Spleen (tissue), 7 donors: Measurements from ENCODE around the gene LGR6.

Source experiments
- CTCF ChIP-seq, 11 experiments: fragments of 200-600 bp in 7 of 11; fragments of 450-650 bp in 4 of 11; sonication (generic) in 4 of 11; IDR thresholded peaks in 8 of 11; conservative IDR thresholded peaks in 3 of 11; 1 replicate in 7 of 11; 2 replicates in 4 of 11; pipeline versions ENCODE4 v1.4.0 to v1.8.0; 2016 to 2021; ENCODE audit warnings: antibody characterized with exemption in 11 of 11, inconsistent platforms in 4 of 11, mild to moderate bottlenecking in 1 of 11
- POLR2A ChIP-seq, 3 donors: fragments of 450-650 bp; IDR thresholded peaks; one replicate each; pipeline ENCODE4 v1.5.1; 2017; ENCODE audit warnings: antibody characterized with exemption in 3 of 3, mild to moderate bottlenecking in 1 of 3
- POLR2AphosphoS5 ChIP-seq, 3 donors: sonication (generic); formaldehyde crosslinking; IDR thresholded peaks; one replicate each; pipeline ENCODE4 v1.5.1; 2017; ENCODE audit warnings: antibody characterized with exemption in 3 of 3
- donor health status: DM: no; HTN: no; CAD: no; lungs with moderate emphysema.
- donor health status: DM: no; HTN: no; CAD: no.
- donor health status: DM: no; HTN: no; CAD: no.

- no peak for TF ChIP-seq POLR2A (IDR thresholded peaks at IDR 0.05)
- no peak for TF ChIP-seq CTCF (IDR thresholded peaks at IDR 0.05 in 8 of 11, conservative IDR thresholded peaks at IDR 0.05 in 3 of 11)
- no peak for TF ChIP-seq POLR2AphosphoS5 (IDR thresholded peaks at IDR 0.05)
Measured at GRCh38 chr1:202316186-202316585, 122.6 kb downstream of the LGR6 start.
